GM19463 (cell line): Measurements from ENCODE around the gene KIAA0930.

ENCODE experiments used
- ATAC-seq: cut with Tn5 transposase; IDR thresholded peaks from one replicate; pipeline ENCODE4 v1.9.1; 2021; ENCODE audit warnings: mild to moderate bottlenecking, moderate library complexity; ENCODE audit not compliant: unreplicated experiment

The KIAA0930 gene

GRCh38 chr22:45223304-45224117 is 17.2 kb downstream of the KIAA0930 start:
- ATAC-seq = no peak

- ATAC-seq = no peak
These were observed 19.5 kb downstream of the KIAA0930 start for GRCh38 chr22:45221201-45221600.

- no peak for ATAC-seq
These were observed 21.7 kb downstream of the KIAA0930 start for GRCh38 chr22:45218976-45219375.

- no peak for ATAC-seq
These were observed 22.9 kb downstream of the KIAA0930 start for GRCh38 chr22:45217806-45218205.

- ATAC-seq = no peak
These were observed 23.3 kb downstream of the KIAA0930 start for GRCh38 chr22:45217345-45217744.

- no peak for ATAC-seq
These were observed 24.3 kb downstream of the KIAA0930 start for GRCh38 chr22:45216133-45217003.

- no peak for ATAC-seq
These were observed 27.5 kb downstream of the KIAA0930 start for GRCh38 chr22:45212992-45213751.

GRCh38 chr22:45212306-45212709 is 28.4 kb downstream of the KIAA0930 start:
- no peak for ATAC-seq

- ATAC-seq = no peak
These were observed 28.8 kb downstream of the KIAA0930 start for GRCh38 chr22:45211848-45212247.

GRCh38 chr22:45211435-45211834 is 29.3 kb downstream of the KIAA0930 start:
- no peak for ATAC-seq

- ATAC-seq = no peak
These were observed 29.7 kb downstream of the KIAA0930 start for GRCh38 chr22:45210991-45211390.

- ATAC-seq = no peak
These were observed 30.1 kb downstream of the KIAA0930 start for GRCh38 chr22:45210577-45210976.

- ATAC-seq = no peak
These were observed 30.5 kb downstream of the KIAA0930 start for GRCh38 chr22:45210174-45210573.

- ATAC-seq = no peak
These were observed 31.5 kb downstream of the KIAA0930 start for GRCh38 chr22:45208993-45209838.

GRCh38 chr22:45208696-45208992 is 32.0 kb downstream of the KIAA0930 start:
- no peak for ATAC-seq

- no peak for ATAC-seq
These were observed 32.6 kb downstream of the KIAA0930 start for GRCh38 chr22:45207981-45208664.

- no peak for ATAC-seq
These were observed 33.2 kb downstream of the KIAA0930 start for GRCh38 chr22:45207533-45207932.

- no peak for ATAC-seq
These were observed 34.5 kb downstream of the KIAA0930 start for GRCh38 chr22:45206233-45206632.

GRCh38 chr22:45205276-45205925 is 35.3 kb downstream of the KIAA0930 start:
- no peak for ATAC-seq
